Epithelial cell of esophagus (primary cell): ENCODE measurements around the gene CFB.

Source experiments
- DNase-seq: peaks from one replicate; pipeline ENCODE4 v3.0.0; 2010; ENCODE audit warnings: low read depth
- H3K4me3 ChIP-seq: 2 replicates; pipeline ENCODE4 v1.5.1; 2011; ENCODE audit warnings: mild to moderate bottlenecking, low read length, control low read depth
- CTCF ChIP-seq: IDR thresholded peaks from 2 replicates; pipeline ENCODE4 v1.5.1; 2011; ENCODE audit warnings: low read depth, mild to moderate bottlenecking, low read length, control low read depth, inconsistent platforms; ENCODE audit not compliant: insufficient read depth; ENCODE audit errors: missing control alignments

The CFB gene

DNA sequence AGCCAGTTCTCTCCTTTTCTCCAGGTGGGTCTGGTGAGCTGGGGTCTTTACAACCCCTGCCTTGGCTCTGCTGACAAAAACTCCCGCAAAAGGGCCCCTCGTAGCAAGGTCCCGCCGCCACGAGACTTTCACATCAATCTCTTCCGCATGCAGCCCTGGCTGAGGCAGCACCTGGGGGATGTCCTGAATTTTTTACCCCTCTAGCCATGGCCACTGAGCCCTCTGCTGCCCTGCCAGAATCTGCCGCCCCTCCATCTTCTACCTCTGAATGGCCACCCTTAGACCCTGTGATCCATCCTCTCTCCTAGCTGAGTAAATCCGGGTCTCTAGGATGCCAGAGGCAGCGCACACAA lies 765 bp upstream of the CFB start:
- TF ChIP-seq CTCF, result no peak
- no peak for DNase-seq
- H3K4me3 ChIP-seq, result no peak overlapping the region

DNA sequence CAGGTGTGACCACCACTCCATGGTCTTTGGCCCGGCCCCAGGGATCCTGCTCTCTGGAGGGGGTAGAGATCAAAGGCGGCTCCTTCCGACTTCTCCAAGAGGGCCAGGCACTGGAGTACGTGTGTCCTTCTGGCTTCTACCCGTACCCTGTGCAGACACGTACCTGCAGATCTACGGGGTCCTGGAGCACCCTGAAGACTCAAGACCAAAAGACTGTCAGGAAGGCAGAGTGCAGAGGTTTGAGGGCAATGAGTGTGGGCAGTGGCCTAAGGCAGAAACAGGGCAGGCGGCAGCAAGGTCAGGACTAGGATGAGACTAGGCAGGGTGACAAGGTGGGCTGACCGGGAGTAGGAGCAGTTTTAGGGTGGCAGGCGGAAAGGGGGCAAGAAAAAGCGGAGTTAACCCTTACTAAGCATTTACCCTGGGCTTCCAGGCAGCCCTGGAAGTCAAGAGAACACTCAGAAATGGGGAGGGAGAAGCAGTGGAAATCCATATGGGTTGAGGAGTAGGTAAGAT lies 533 bp downstream of the CFB start:
- H3K4me3 ChIP-seq, result no peak overlapping the region
- no peak for TF ChIP-seq CTCF
- DNase-seq, result no peak

DNA sequence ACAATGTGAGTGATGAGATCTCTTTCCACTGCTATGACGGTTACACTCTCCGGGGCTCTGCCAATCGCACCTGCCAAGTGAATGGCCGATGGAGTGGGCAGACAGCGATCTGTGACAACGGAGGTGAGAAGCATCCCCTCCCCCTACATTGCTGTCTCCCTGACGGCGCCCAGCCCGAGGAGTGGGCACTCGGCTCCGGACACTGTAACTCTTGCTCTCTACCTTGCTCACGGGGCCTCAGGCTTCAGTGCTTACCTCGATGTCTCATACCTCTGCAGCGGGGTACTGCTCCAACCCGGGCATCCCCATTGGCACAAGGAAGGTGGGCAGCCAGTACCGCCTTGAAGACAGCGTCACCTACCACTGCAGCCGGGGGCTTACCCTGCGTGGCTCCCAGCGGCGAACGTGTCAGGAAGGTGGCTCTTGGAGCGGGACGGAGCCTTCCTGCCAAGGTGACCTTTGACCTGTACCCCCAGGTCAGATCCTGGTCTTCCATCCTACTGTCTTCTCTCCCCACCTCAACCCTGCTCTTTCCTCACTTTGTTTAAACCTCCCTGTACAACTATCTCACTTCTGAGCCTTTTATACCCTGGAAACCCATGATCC lies 1.3 kb downstream of the CFB start:
- no peak for TF ChIP-seq CTCF
- no peak for DNase-seq
- H3K4me3 ChIP-seq, result no peak overlapping the region

DNA sequence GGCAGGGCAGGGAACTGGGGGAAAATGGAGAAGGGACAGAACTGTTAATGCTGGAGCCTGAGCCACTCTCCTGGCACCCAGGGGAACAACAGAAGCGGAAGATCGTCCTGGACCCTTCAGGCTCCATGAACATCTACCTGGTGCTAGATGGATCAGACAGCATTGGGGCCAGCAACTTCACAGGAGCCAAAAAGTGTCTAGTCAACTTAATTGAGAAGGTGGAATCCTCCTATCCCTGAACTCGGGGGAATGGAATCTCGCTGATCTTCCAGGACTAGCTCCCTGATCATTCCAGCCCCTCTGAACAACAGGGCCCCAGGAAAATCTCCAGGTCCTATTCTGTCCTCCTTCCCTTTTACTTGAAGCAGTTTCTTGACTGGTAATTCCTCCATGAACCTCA lies 2.0 kb downstream of the CFB start:
- no peak for TF ChIP-seq CTCF
- no peak overlapping the region for H3K4me3 ChIP-seq
- DNase-seq, result no peak

DNA sequence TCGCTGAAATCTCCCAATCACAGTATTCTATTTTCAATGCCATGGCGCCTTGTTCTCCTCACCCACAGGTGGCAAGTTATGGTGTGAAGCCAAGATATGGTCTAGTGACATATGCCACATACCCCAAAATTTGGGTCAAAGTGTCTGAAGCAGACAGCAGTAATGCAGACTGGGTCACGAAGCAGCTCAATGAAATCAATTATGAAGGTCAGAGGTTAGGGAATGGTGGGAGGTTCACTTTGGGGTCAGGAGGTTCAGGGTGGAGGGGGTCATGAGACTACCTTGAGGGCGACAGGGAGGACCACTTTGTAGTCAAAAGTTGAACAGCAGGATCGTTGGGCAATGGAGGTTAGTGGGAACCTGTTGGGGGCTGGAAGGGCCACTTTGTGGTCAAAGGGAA lies 2.4 kb downstream of the CFB start:
- no peak for TF ChIP-seq CTCF
- no peak for DNase-seq
- no peak overlapping the region for H3K4me3 ChIP-seq

- no peak overlapping the region for H3K4me3 ChIP-seq
- DNase-seq, result peak; percentile 75
- no peak for TF ChIP-seq CTCF
Observed at GRCh38 chr6:31948753-31949413, 3.0 kb downstream of the CFB start.
